HepG2 (cell line): Measurements from ENCODE around the gene PREX1. TPM values are rescaled to one million over a fixed set of nuclear protein-coding genes. Genes with fewer than 3 reads are reported as not detected.

Experiments
- ATAC-seq: fragments of 200-7000 bp; cut with Tn5 transposase; 3 replicates; pipeline ENCODE4 v1.9.1; 2020; ENCODE audit warnings: mild to moderate bottlenecking, moderate library complexity
- BruUV-seq: library from RNA; stranded (reverse); fragments of 400-500 nt; replicated peaks from 2 replicates; lab custom pipeline; 2021; lab: Mats Ljungman, UMichigan
- CTCF ChIA-PET: fragments of 300-600 bp; formaldehyde crosslinking; extraction: SDS; loops from one replicate; lab custom pipeline; 2021; ENCODE audit warnings: low total read pairs, inconsistent platforms, low intra/inter-chr PET ratio; lab: Yijun Ruan, JAX
- POLR2A ChIA-PET: fragments of 350-600 bp; sonication (Branson Sonifier 250); formaldehyde crosslinking; loops from one replicate; lab custom pipeline; 2020; ENCODE audit warnings: antibody characterized with exemption, inconsistent platforms; lab: Yijun Ruan, JAX
- DNase-seq: peaks from one replicate; pipeline ENCODE4 v3.0.0-alpha.2; 2015; ENCODE audit warnings: low spot score
- FAIRE-seq: peaks from 3 replicates; lab custom pipeline; 2011; peaks lifted over from hg19 to GRCh38; lab: Jason Lieb, UNC
- H2AFZ ChIP-seq: one replicate; pipeline ENCODE4 v1.6.1; 2011; ENCODE audit warnings: low read length, inconsistent platforms
- H3K27ac ChIP-seq: fragments of 300-600 bp; 3 replicates; pipeline ENCODE4 v1.8.0; 2011; ENCODE audit warnings: mixed run types, mild to moderate bottlenecking, mixed read lengths, low read length, inconsistent platforms; ENCODE audit not compliant: insufficient read depth; ENCODE audit errors: extremely low read length
- H3K27me3 ChIP-seq, 2 experiments: fragments of 200-600 bp in 1 of 2; 2 replicates in 1 of 2; 3 replicates in 1 of 2; pipeline versions ENCODE4 v1.6.0 to v1.8.0; 2011; ENCODE audit warnings: low read length in 2 of 2, mild to moderate bottlenecking in 2 of 2, moderate library complexity in 2 of 2, inconsistent platforms in 1 of 2; ENCODE audit not compliant: insufficient read depth in 2 of 2, control insufficient read depth in 1 of 2
- H3K36me3 ChIP-seq, 2 experiments: fragments of 200-600 bp in 1 of 2; replicated peaks in 1 of 2; 2 replicates in 1 of 2; 3 replicates in 1 of 2; pipeline versions ENCODE4 v1.5.1 to v1.8.0; 2011; ENCODE audit warnings: low read length in 2 of 2, inconsistent platforms in 1 of 2; ENCODE audit not compliant: insufficient read depth in 2 of 2, control insufficient read depth in 1 of 2
- H3K4me1 ChIP-seq: 2 replicates; pipeline ENCODE4 v1.5.1; 2012; ENCODE audit warnings: low read length, inconsistent platforms; ENCODE audit not compliant: insufficient read depth
- H3K4me2 ChIP-seq: 2 replicates; pipeline ENCODE4 v1.6.0; 2011; ENCODE audit warnings: low read depth, low read length, inconsistent platforms
- H3K4me3 ChIP-seq, 3 experiments: fragments of 200-600 bp in 1 of 3; sonication (generic), shearing (Covaris generic) in 1 of 3; replicated peaks in 1 of 3; 2 replicates each; pipeline ENCODE4 v1.5.1; 2011 to 2016; ENCODE audit warnings: low read length in 3 of 3, inconsistent platforms in 2 of 3, low read depth in 2 of 3, mild to moderate bottlenecking in 2 of 3, control low read depth in 1 of 3, mixed read lengths in 1 of 3; ENCODE audit not compliant: insufficient read depth in 1 of 3
- H3K79me2 ChIP-seq: one replicate; pipeline ENCODE4 v1.6.1; 2011; ENCODE audit warnings: low read length, inconsistent platforms; ENCODE audit not compliant: insufficient read depth
- H3K9ac ChIP-seq: 2 replicates; pipeline ENCODE4 v1.6.0; 2011; ENCODE audit warnings: mild to moderate bottlenecking, low read depth, low read length, inconsistent platforms; ENCODE audit not compliant: insufficient read depth
- H3K9me3 ChIP-seq: 2 replicates; pipeline ENCODE4 v1.5.1; 2012; ENCODE audit warnings: mild to moderate bottlenecking, low read length
- H4K20me1 ChIP-seq: 2 replicates; pipeline ENCODE4 v1.6.0; 2011; ENCODE audit warnings: inconsistent platforms, mild to moderate bottlenecking, low read length, moderate library complexity; ENCODE audit not compliant: insufficient read depth
- EEA1 ChIP-seq: sonication (generic); formaldehyde crosslinking; IDR thresholded peaks from 2 replicates; pipeline ENCODE4 v1.5.1; 2020; ENCODE audit warnings: mild to moderate bottlenecking, missing genetic modification reagents, borderline replicate concordance
- FOXC1 ChIP-seq: sonication (generic); formaldehyde crosslinking; IDR thresholded peaks from 2 replicates; pipeline ENCODE4 v1.8.0; 2022; ENCODE audit warnings: mild to moderate bottlenecking, missing genetic modification reagents, borderline replicate concordance
- GZF1 ChIP-seq: sonication (generic); formaldehyde crosslinking; IDR thresholded peaks from 2 replicates; pipeline ENCODE4 v1.5.1; 2020; ENCODE audit warnings: mild to moderate bottlenecking, missing genetic modification reagents
- MEF2D ChIP-seq: sonication (generic); formaldehyde crosslinking; IDR thresholded peaks from 2 replicates; pipeline ENCODE4 v1.5.1; 2020; ENCODE audit warnings: mild to moderate bottlenecking, missing genetic modification reagents
- NR3C1 ChIP-seq: sonication (generic); formaldehyde crosslinking; IDR thresholded peaks from 2 replicates; pipeline ENCODE4 v1.4.0; 2020; ENCODE audit warnings: missing genetic modification reagents
- ZNF263 ChIP-seq: sonication (generic); formaldehyde crosslinking; IDR thresholded peaks from 2 replicates; pipeline ENCODE4 v1.4.0; 2020; ENCODE audit warnings: missing genetic modification reagents
- ZNF747 ChIP-seq: sonication (generic); formaldehyde crosslinking; IDR thresholded peaks from 2 replicates; pipeline ENCODE4 v1.8.1; 2023; ENCODE audit warnings: missing genetic modification reagents, mild to moderate bottlenecking, borderline replicate concordance
- ZNF883 ChIP-seq: sonication (generic); formaldehyde crosslinking; IDR thresholded peaks from 2 replicates; pipeline ENCODE4 v1.5.1; 2020; ENCODE audit warnings: mild to moderate bottlenecking, missing genetic modification reagents; ENCODE audit errors: not compliant biosample characterization
- WGBS: methylation state at CpG from one replicate; pipeline ENCODE4 v1.1.6; 2017; ENCODE audit warnings: low lambda C conversion rate; 5-methylcytosine and 5-hydroxymethylcytosine counted together
- in situ Hi-C: cut with HindIII; loops from 2 replicates; pipeline ENCODE4 v1.10.0; 2017; ENCODE audit warnings: low pct_unique_long_range_greater_than_20kb; ENCODE audit not compliant: extremely low pct_ligation_motif_present
- intact Hi-C: fragments of 100-400 bp; cut with micrococcal nuclease; formaldehyde crosslinking; loops from one replicate; pipeline ENCODE4 v1.10.0; 2022; ENCODE audit not compliant: unreplicated experiment
- polyA plus RNA-seq, 8 experiments: library from polyadenylated mRNA; depleted of rRNA in 3 of 8; stranded (reverse) in 7 of 8; unstranded in 1 of 8; fragments of >200 nt; fragmentation: Illumina TruSeq in 4 of 8; extraction: Trizol in 4 of 8; gene quantifications; 2 replicates each; pipeline versions ENCODE4 v1.2.1 to v1.2.3, GENCODE V29; 2011 to 2016; ENCODE audit warnings: low read depth in 4 of 8, missing spikeins in 1 of 8, mixed read lengths in 1 of 8; ENCODE audit not compliant: insufficient read depth in 1 of 8
- total RNA-seq, 5 experiments: library from RNA; depleted of rRNA; stranded (reverse); fragments of >200 nt; fragmentation: Illumina TruSeq; extraction: Trizol; gene quantifications; 2 replicates each; pipeline ENCODE4 v1.2.3, GENCODE V29; 2016; ENCODE audit warnings: low read depth in 1 of 5
- TF ChIP-seq, protein P1 (sequence below): sonication (generic); formaldehyde crosslinking; IDR thresholded peaks from 2 replicates; pipeline ENCODE4 v1.4.0; 2020; ENCODE audit warnings: missing genetic modification reagents, borderline replicate concordance
- TF ChIP-seq, protein P2 (sequence below): sonication (generic); formaldehyde crosslinking; IDR thresholded peaks from 2 replicates; pipeline ENCODE4 v1.4.0; 2020; ENCODE audit warnings: missing genetic modification reagents

The PREX1 gene
- total and polyA plus RNA-seq, 2 of the 13 experiments (the other 11 are each of a cell fraction or from before 2014, with no cell fraction given) = 0.02 to 0.04 TPM

DNA sequence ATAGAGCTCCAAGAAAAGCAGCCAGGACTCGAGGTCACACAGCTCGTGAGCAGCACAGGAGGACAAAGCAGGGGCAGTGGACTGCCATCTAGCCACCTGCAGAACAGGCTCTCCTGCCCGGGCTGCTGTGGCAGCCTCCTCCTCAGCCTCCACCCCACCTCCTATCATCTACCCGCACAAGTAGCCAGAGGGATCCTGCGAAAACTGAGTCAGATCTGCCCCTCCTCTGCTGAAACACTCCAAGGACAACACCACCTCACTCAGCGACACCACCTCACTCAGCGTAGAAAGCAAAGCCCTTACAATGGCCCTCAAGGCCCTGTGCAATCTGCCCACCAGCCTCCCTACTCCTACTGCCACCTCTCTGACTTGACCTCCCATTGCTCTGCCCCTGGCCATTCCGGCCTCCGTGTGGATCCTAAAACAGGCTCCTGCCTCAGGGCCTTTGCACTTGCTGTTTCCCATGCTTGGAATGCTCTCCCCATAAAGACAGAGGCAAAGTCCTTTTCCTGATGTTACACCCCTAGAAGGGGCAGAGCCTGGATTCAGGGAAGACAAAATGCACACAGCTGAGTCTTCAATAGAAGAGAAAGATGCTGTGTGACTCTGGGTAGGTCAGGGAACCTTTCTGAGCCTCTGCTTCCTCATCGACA, 19.3 kb downstream of the PREX1 start:
- no TSS peak for BruUV-seq
- CTCF ChIA-PET = no interaction called here
- no peaks in the 10 kb centered on the region; the same call in 1 of the 2 replicates for H4K20me1 ChIP-seq
- intact Hi-C loops (no loop called here), in situ Hi-C loops (no loop called here)
- TF ChIP-seq NR3C1 (CRISPR knock-in tag) (no peak), GZF1 (no peak), ZNF747 (no peak), MEF2D (CRISPR knock-in tag) (no peak), ZNF883 (CRISPR knock-in tag) (no peak), ZNF263 (CRISPR knock-in tag) (no peak), FOXC1 (CRISPR knock-in tag) (no peak), EEA1 (CRISPR knock-in tag) (no peak)
- TF ChIP-seq, protein P1, sequence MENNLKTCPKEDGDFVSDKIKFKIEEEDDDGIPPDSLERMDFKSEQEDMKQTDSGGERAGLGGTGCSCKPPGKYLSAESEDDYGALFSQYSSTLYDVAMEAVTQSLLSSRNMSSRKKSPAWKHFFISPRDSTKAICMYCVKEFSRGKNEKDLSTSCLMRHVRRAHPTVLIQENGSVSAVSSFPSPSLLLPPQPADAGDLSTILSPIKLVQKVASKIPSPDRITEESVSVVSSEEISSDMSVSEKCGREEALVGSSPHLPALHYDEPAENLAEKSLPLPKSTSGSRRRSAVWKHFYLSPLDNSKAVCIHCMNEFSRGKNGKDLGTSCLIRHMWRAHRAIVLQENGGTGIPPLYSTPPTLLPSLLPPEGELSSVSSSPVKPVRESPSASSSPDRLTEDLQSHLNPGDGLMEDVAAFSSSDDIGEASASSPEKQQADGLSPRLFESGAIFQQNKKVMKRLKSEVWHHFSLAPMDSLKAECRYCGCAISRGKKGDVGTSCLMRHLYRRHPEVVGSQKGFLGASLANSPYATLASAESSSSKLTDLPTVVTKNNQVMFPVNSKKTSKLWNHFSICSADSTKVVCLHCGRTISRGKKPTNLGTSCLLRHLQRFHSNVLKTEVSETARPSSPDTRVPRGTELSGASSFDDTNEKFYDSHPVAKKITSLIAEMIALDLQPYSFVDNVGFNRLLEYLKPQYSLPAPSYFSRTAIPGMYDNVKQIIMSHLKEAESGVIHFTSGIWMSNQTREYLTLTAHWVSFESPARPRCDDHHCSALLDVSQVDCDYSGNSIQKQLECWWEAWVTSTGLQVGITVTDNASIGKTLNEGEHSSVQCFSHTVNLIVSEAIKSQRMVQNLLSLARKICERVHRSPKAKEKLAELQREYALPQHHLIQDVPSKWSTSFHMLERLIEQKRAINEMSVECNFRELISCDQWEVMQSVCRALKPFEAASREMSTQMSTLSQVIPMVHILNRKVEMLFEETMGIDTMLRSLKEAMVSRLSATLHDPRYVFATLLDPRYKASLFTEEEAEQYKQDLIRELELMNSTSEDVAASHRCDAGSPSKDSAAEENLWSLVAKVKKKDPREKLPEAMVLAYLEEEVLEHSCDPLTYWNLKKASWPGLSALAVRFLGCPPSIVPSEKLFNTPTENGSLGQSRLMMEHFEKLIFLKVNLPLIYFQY = no peak
- TF ChIP-seq, protein P2, sequence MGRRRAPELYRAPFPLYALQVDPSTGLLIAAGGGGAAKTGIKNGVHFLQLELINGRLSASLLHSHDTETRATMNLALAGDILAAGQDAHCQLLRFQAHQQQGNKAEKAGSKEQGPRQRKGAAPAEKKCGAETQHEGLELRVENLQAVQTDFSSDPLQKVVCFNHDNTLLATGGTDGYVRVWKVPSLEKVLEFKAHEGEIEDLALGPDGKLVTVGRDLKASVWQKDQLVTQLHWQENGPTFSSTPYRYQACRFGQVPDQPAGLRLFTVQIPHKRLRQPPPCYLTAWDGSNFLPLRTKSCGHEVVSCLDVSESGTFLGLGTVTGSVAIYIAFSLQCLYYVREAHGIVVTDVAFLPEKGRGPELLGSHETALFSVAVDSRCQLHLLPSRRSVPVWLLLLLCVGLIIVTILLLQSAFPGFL (CRISPR knock-in tag) = no peak
- peaks cover 4% of the 10 kb centered on the region; the same call in 1 of the 2 replicates for H3K9me3 ChIP-seq
- no peak overlapping the region for H3K27ac ChIP-seq
- H3K9ac ChIP-seq = no peak overlapping the region
- H3K27me3 ChIP-seq = peaks cover 13 to 65% of the 10 kb centered on the region in 2 experiments; a peak in 4 of 5 replicates
- H3K4me1 ChIP-seq = no peaks in the 10 kb centered on the region
- WGBS = 31% methylated on average over 10 of the region's 10 CpGs
- H3K4me3 ChIP-seq = no peak overlapping the region
- FAIRE-seq (no peak), DNase-seq (no peak), ATAC-seq (no peak)
- H3K4me2 ChIP-seq = no peak overlapping the region
- no peaks in the 10 kb centered on the region for H3K79me2 ChIP-seq
- H2AFZ ChIP-seq = no peak overlapping the region
- H3K36me3 ChIP-seq = no peaks in the 10 kb centered on the region
- POLR2A ChIA-PET = no interaction called here
